ENCODE measurements around the gene MAP3K13.

MAP3K13 gene

DNA sequence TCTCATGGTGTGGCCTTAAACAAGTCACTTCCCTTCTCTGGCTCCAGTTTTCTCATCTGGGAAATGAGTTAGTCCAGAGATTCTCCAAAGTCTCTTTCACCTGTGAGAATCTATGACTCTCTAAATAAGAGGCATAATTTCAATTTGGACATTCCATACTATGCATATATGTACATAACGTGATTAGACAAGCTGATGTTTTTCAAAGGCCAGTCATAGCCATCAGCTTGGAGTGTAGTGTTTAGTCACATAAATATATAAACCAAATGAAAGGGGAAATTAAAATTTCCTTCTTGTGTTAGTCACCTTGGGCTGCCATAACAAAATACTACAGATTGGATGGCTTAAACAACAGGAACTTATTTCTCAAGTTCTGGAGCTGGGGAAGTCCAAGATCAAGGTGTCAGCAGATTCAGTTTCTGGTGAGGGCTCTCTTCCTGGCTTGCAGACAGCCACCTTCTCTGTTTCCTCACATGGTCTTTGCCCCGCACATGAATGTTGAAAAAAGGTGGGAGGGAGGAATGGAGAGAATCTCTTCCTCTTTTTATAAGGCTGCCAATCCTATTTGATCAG is 116.5 kb downstream of the MAP3K13 start:
- H3K14ac ChIP-seq (ENCODE audit: low read length): no peak overlapping the region
- no peak overlapping the region for H4K91ac ChIP-seq (ENCODE audit: low read depth, low read length, poor library complexity)
- H2AFZ ChIP-seq (ENCODE audit: low read length): no peak overlapping the region
- no peaks in the 10 kb centered on the region for H3K27me3 ChIP-seq (ENCODE audit: control insufficient read depth in 3 of 3, insufficient read depth in 3 of 3, low read depth in 1 of 3, low read length in 3 of 3)
- H2AK5ac ChIP-seq (ENCODE audit: low read depth, low read length): no peak overlapping the region
- H2BK12ac ChIP-seq (ENCODE audit: low read length): no peak overlapping the region
- H3K4ac ChIP-seq (ENCODE audit: low read length): no peak overlapping the region
- H2BK15ac ChIP-seq (ENCODE audit: low read length): no peak overlapping the region
- H3K4me3 ChIP-seq (ENCODE audit: low read length in 2 of 2): no peak overlapping the region
- H3K4me1 ChIP-seq (ENCODE audit: control insufficient read depth in 2 of 2, insufficient read depth in 1 of 2, low read depth in 1 of 2, low read length in 2 of 2): no peaks in the 10 kb centered on the region
- H3K79me1 ChIP-seq (ENCODE audit: low read depth, low read length): no peaks in the 10 kb centered on the region
- H3K9me3 ChIP-seq (replicated peaks in 1 of 2; ENCODE audit: control insufficient read depth in 2 of 2, insufficient read depth in 1 of 2, low read depth in 1 of 2, low read length in 2 of 2): no peaks in the 10 kb centered on the region
- no peak for DNase-seq (ENCODE audit: low spot score)
- H3K23ac ChIP-seq (ENCODE audit: low read depth, low read length, poor library complexity): no peak overlapping the region
- peaks cover 3 to 28% of the 10 kb centered on the region in 2 donors for H3K36me3 ChIP-seq (replicated peaks in 1 of 2; ENCODE audit: control insufficient read depth in 2 of 2, insufficient read depth in 2 of 2, low read length in 2 of 2)
- no peak overlapping the region for H2BK5ac ChIP-seq (ENCODE audit: low read length)
- no peak overlapping the region for H3K27ac ChIP-seq (replicated peaks; ENCODE audit: low read length)
- no peak overlapping the region for H3K18ac ChIP-seq (ENCODE audit: low read length)
- H3K9ac ChIP-seq (ENCODE audit: low read depth, low read length, poor library complexity): no peak overlapping the region
- H3K4me2 ChIP-seq (ENCODE audit: insufficient read depth, low read length, poor library complexity, severe bottlenecking): no peak overlapping the region
- H4K8ac ChIP-seq (ENCODE audit: low read depth, low read length): no peak overlapping the region
- no peak overlapping the region for H2BK120ac ChIP-seq (ENCODE audit: low read depth, low read length)
- WGBS, 2 donors (ENCODE audit: extremely low coverage in 2 of 2, insufficient read length in 2 of 2, insufficient replicate concordance in 1 of 2): no CpG with 5 or more reads among the region's 2 CpGs

DNA sequence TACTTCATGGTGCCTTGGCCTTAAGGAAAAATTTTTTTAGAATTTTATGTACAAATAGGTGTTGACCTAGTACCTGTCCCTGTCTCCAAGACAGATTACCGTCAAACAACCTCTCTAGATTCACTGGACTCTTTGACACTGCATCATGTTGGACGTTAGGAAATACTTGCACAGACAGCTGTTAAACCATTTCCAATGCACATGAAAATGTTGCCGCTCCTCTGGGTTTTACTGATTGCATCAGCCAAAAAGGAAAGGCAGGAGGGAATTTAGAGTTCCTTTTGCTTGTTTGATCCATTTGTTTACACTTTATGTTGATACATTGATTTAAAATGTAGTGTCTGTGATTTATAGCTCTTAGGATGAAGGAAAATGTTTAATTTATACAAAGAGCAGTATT is 121.4 kb downstream of the MAP3K13 start:
- H2BK120ac ChIP-seq (ENCODE audit: low read depth, low read length): no peak overlapping the region
- H2AFZ ChIP-seq (ENCODE audit: low read length): no peak overlapping the region
- no peak overlapping the region for H3K4ac ChIP-seq (ENCODE audit: low read length)
- no peak overlapping the region for H4K8ac ChIP-seq (ENCODE audit: low read depth, low read length)
- no peak overlapping the region for H2BK5ac ChIP-seq (ENCODE audit: low read length)
- no CpG with 5 or more reads among the region's 3 CpGs for WGBS, 2 donors (ENCODE audit: extremely low coverage in 2 of 2, insufficient read length in 2 of 2, insufficient replicate concordance in 1 of 2)
- no peaks in the 10 kb centered on the region for H3K79me1 ChIP-seq (ENCODE audit: low read depth, low read length)
- H4K91ac ChIP-seq (ENCODE audit: low read depth, low read length, poor library complexity): no peak overlapping the region
- no peak overlapping the region for H3K14ac ChIP-seq (ENCODE audit: low read length)
- no peak overlapping the region for H3K18ac ChIP-seq (ENCODE audit: low read length)
- DNase-seq (ENCODE audit: low spot score): no peak
- no peak overlapping the region for H3K27ac ChIP-seq (replicated peaks; ENCODE audit: low read length)
- H3K4me2 ChIP-seq (ENCODE audit: insufficient read depth, low read length, poor library complexity, severe bottlenecking): no peak overlapping the region
- no peak overlapping the region for H2AK5ac ChIP-seq (ENCODE audit: low read depth, low read length)
- H2BK12ac ChIP-seq (ENCODE audit: low read length): no peak overlapping the region
- H2BK15ac ChIP-seq (ENCODE audit: low read length): no peak overlapping the region
- no peaks in the 10 kb centered on the region for H3K27me3 ChIP-seq (ENCODE audit: control insufficient read depth in 3 of 3, insufficient read depth in 3 of 3, low read depth in 1 of 3, low read length in 3 of 3)
- no peak overlapping the region for H3K23ac ChIP-seq (ENCODE audit: low read depth, low read length, poor library complexity)
- no peak overlapping the region for H3K9ac ChIP-seq (ENCODE audit: low read depth, low read length, poor library complexity)
- peaks cover 3 to 45% of the 10 kb centered on the region in 2 donors for H3K36me3 ChIP-seq (replicated peaks in 1 of 2; ENCODE audit: control insufficient read depth in 2 of 2, insufficient read depth in 2 of 2, low read length in 2 of 2)
- no peak overlapping the region for H3K4me3 ChIP-seq (ENCODE audit: low read length in 2 of 2)
- H3K4me1 ChIP-seq (ENCODE audit: control insufficient read depth in 2 of 2, insufficient read depth in 1 of 2, low read depth in 1 of 2, low read length in 2 of 2): no peaks in the 10 kb centered on the region
- H3K9me3 ChIP-seq (replicated peaks in 1 of 2; ENCODE audit: control insufficient read depth in 2 of 2, insufficient read depth in 1 of 2, low read depth in 1 of 2, low read length in 2 of 2): no peaks in the 10 kb centered on the region

DNA sequence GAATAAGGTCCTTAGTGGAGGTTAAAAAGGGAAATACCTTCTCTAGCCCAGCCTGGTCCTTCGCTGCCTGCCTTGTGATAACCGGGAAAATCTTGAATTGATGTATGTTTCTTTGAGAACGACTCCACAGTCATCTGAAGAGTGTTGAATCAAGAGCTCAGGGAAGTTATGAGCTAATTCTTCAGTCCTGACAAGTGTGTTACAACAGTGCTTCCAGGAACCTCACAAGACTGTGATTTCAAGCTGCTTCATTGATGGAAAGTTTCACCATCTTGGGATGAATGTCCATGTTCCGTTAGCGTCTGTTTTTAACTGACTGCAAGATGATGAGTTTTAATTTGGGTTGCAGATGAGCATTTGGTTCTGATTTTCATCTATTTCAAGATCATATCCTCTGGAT is 123.5 kb downstream of the MAP3K13 start:
- Histone ChIP-seq H3K79me1 (ENCODE audit: low read depth, low read length) (no peaks in the 10 kb centered on the region), H3K14ac (ENCODE audit: low read length) (no peak overlapping the region), H3K23ac (ENCODE audit: low read depth, low read length, poor library complexity) (no peak overlapping the region), H4K8ac (ENCODE audit: low read depth, low read length) (no peak overlapping the region), H3K36me3 (replicated peaks in 1 of 2; ENCODE audit: control insufficient read depth in 2 of 2, insufficient read depth in 2 of 2, low read length in 2 of 2) (peaks cover 9 to 55% of the 10 kb centered on the region in 2 donors), H3K9me3 (replicated peaks in 1 of 2; ENCODE audit: control insufficient read depth in 2 of 2, insufficient read depth in 1 of 2, low read depth in 1 of 2, low read length in 2 of 2) (no peaks in the 10 kb centered on the region), H2AK5ac (ENCODE audit: low read depth, low read length) (no peak overlapping the region), H2BK120ac (ENCODE audit: low read depth, low read length) (no peak overlapping the region), H3K4me3 (ENCODE audit: low read length in 2 of 2) (no peak overlapping the region), H3K4me2 (ENCODE audit: insufficient read depth, low read length, poor library complexity, severe bottlenecking) (no peak overlapping the region), H2BK12ac (ENCODE audit: low read length) (no peak overlapping the region), H2AFZ (ENCODE audit: low read length) (no peak overlapping the region), H4K91ac (ENCODE audit: low read depth, low read length, poor library complexity) (no peak overlapping the region), H3K18ac (ENCODE audit: low read length) (no peak overlapping the region), H2BK5ac (ENCODE audit: low read length) (no peak overlapping the region), H3K4ac (ENCODE audit: low read length) (no peak overlapping the region), H3K27me3 (ENCODE audit: control insufficient read depth in 3 of 3, insufficient read depth in 3 of 3, low read depth in 1 of 3, low read length in 3 of 3) (no peaks in the 10 kb centered on the region), H3K27ac (replicated peaks; ENCODE audit: low read length) (no peak overlapping the region), H2BK15ac (ENCODE audit: low read length) (no peak overlapping the region), H3K9ac (ENCODE audit: low read depth, low read length, poor library complexity) (no peak overlapping the region), H3K4me1 (ENCODE audit: control insufficient read depth in 2 of 2, insufficient read depth in 1 of 2, low read depth in 1 of 2, low read length in 2 of 2) (no peaks in the 10 kb centered on the region)
- no peak for DNase-seq (ENCODE audit: low spot score)
- no CpG with 5 or more reads among the region's 5 CpGs for WGBS, 2 donors (ENCODE audit: extremely low coverage in 2 of 2, insufficient read length in 2 of 2, insufficient replicate concordance in 1 of 2)

DNA sequence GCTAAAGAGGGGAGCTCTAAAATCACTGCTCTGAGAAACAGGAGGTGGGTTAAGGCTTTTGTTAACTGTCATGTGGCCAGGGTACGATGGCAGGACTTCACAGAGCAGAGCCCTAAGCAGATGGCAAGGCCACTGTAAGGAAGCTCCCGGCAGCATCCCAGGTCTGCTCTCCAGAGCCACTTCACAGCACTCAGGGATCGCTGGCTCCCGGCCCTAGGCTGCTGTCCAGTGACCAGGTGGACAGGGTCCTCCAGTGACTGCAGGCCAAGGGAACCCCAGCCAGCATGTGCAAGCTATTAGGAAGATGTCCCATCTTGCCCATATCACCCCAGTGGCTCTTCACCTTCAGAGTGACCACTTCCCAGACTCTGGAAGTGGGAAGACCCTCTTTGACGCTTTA is 125.5 kb downstream of the MAP3K13 start:
- Histone ChIP-seq H3K23ac (ENCODE audit: low read depth, low read length, poor library complexity) (no peak overlapping the region), H3K9ac (ENCODE audit: low read depth, low read length, poor library complexity) (no peak overlapping the region), H3K36me3 (replicated peaks in 1 of 2; ENCODE audit: control insufficient read depth in 2 of 2, insufficient read depth in 2 of 2, low read length in 2 of 2) (peaks cover 7 to 59% of the 10 kb centered on the region in 2 donors), H2BK5ac (ENCODE audit: low read length) (no peak overlapping the region), H2AFZ (ENCODE audit: low read length) (no peak overlapping the region), H2BK120ac (ENCODE audit: low read depth, low read length) (no peak overlapping the region), H3K9me3 (replicated peaks in 1 of 2; ENCODE audit: control insufficient read depth in 2 of 2, insufficient read depth in 1 of 2, low read depth in 1 of 2, low read length in 2 of 2) (no peaks in the 10 kb centered on the region), H3K4me2 (ENCODE audit: insufficient read depth, low read length, poor library complexity, severe bottlenecking) (no peak overlapping the region), H3K18ac (ENCODE audit: low read length) (no peak overlapping the region), H3K4me1 (ENCODE audit: control insufficient read depth in 2 of 2, insufficient read depth in 1 of 2, low read depth in 1 of 2, low read length in 2 of 2) (no peaks in the 10 kb centered on the region), H2BK15ac (ENCODE audit: low read length) (no peak overlapping the region), H3K79me1 (ENCODE audit: low read depth, low read length) (no peaks in the 10 kb centered on the region), H4K91ac (ENCODE audit: low read depth, low read length, poor library complexity) (no peak overlapping the region), H2AK5ac (ENCODE audit: low read depth, low read length) (no peak overlapping the region), H3K4me3 (ENCODE audit: low read length in 2 of 2) (no peak overlapping the region), H3K27ac (replicated peaks; ENCODE audit: low read length) (no peak overlapping the region), H3K4ac (ENCODE audit: low read length) (no peak overlapping the region), H3K27me3 (ENCODE audit: control insufficient read depth in 3 of 3, insufficient read depth in 3 of 3, low read depth in 1 of 3, low read length in 3 of 3) (no peaks in the 10 kb centered on the region), H2BK12ac (ENCODE audit: low read length) (no peak overlapping the region), H4K8ac (ENCODE audit: low read depth, low read length) (no peak overlapping the region), H3K14ac (ENCODE audit: low read length) (no peak overlapping the region)
- DNase-seq (ENCODE audit: low spot score): no peak
- no CpG with 5 or more reads among the region's 5 CpGs for WGBS, 2 donors (ENCODE audit: extremely low coverage in 2 of 2, insufficient read length in 2 of 2, insufficient replicate concordance in 1 of 2)
